ENCODE results near the gene UBE2H.
"Not testable (repeated sequence)": the region's sequence is repeated elsewhere in the genome, so short reads cannot be mapped to it uniquely, and the experiment has no call there.

UBE2H gene

GRCh38 chr7:129975309-129975708 lies 22.5 kb upstream of the UBE2H start:
- H3K9ac ChIP-seq (ENCODE audit: insufficient read length), result no peak overlapping the region
- H3K36me3 ChIP-seq (ENCODE audit: insufficient read depth, low read length), result no peaks in the 10 kb centered on the region
- no peak overlapping the region for H3K27ac ChIP-seq
- DNase-seq (ENCODE audit: low read depth, low spot score), result no peak
- H3K9me3 ChIP-seq (ENCODE audit: low read depth, low read length), result no peaks in the 10 kb centered on the region
- H3K4me3 ChIP-seq, result no peak overlapping the region
- TF ChIP-seq FOXP2 (optimal IDR thresholded peaks at IDR 0.05; ENCODE audit: control extremely low read depth, extremely low read length, insufficient read depth) (no peak), POLR2AphosphoS5 (IDR thresholded peaks at IDR 0.05; ENCODE audit: borderline replicate concordance, low read depth, low read length) (no peak), EZH2 (IDR thresholded peaks at IDR 0.05) (no peak)

- no peak for DNase-seq (ENCODE audit: low read depth, low spot score)
- H3K4me3 ChIP-seq, result no peak overlapping the region
- no peak for TF ChIP-seq EZH2 (IDR thresholded peaks at IDR 0.05)
- TF ChIP-seq POLR2AphosphoS5 (IDR thresholded peaks at IDR 0.05; ENCODE audit: borderline replicate concordance, low read depth, low read length), result no peak
- TF ChIP-seq FOXP2 (optimal IDR thresholded peaks at IDR 0.05; ENCODE audit: control extremely low read depth, extremely low read length, insufficient read depth), result no peak
- H3K36me3 ChIP-seq (ENCODE audit: insufficient read depth, low read length), result no peaks in the 10 kb centered on the region
- no peak overlapping the region for H3K9ac ChIP-seq (ENCODE audit: insufficient read length)
- no peak overlapping the region for H3K27ac ChIP-seq
- H3K9me3 ChIP-seq (ENCODE audit: low read depth, low read length), result no peaks in the 10 kb centered on the region
Measured at GRCh38 chr7:129970816-129971215, 18.1 kb upstream of the UBE2H start.

- no peaks in the 10 kb centered on the region for H3K36me3 ChIP-seq (ENCODE audit: insufficient read depth, low read length)
- H3K4me3 ChIP-seq, result peak overlapping the region; percentile 3; the same call in 1 of the 2 replicates
- no peaks in the 10 kb centered on the region for H3K9me3 ChIP-seq (ENCODE audit: low read depth, low read length)
- H3K27ac ChIP-seq, result peak overlapping the region; percentile 55
- TF ChIP-seq FOXP2 (optimal IDR thresholded peaks at IDR 0.05; ENCODE audit: control extremely low read depth, extremely low read length, insufficient read depth) (peak; percentile 14), POLR2AphosphoS5 (IDR thresholded peaks at IDR 0.05; ENCODE audit: borderline replicate concordance, low read depth, low read length) (no peak)
- no peak for DNase-seq (ENCODE audit: low read depth, low spot score)
- H3K9ac ChIP-seq (ENCODE audit: insufficient read length), result peak overlapping the region; percentile 62
Measured at GRCh38 chr7:129969881-129970446, 17.2 kb upstream of the UBE2H start.

- H3K9me3 ChIP-seq (ENCODE audit: low read depth, low read length), result no peaks in the 10 kb centered on the region
- no peaks in the 10 kb centered on the region for H3K36me3 ChIP-seq (ENCODE audit: insufficient read depth, low read length)
- DNase-seq (ENCODE audit: low read depth, low spot score), result no peak
- TF ChIP-seq POLR2AphosphoS5 (IDR thresholded peaks at IDR 0.05; ENCODE audit: borderline replicate concordance, low read depth, low read length), result no peak
- no peak for TF ChIP-seq EZH2 (IDR thresholded peaks at IDR 0.05)
- no peak for TF ChIP-seq FOXP2 (optimal IDR thresholded peaks at IDR 0.05; ENCODE audit: control extremely low read depth, extremely low read length, insufficient read depth)
- no peak overlapping the region for H3K27ac ChIP-seq
- no peak overlapping the region for H3K9ac ChIP-seq (ENCODE audit: insufficient read length)
- no peak overlapping the region for H3K4me3 ChIP-seq
Measured at GRCh38 chr7:129968592-129969383, 16.0 kb upstream of the UBE2H start.

- DNase-seq (ENCODE audit: low read depth, low spot score); H3K4me3 ChIP-seq; H3K27ac ChIP-seq; H3K9ac ChIP-seq (ENCODE audit: insufficient read length); H3K9me3 ChIP-seq (ENCODE audit: low read depth, low read length); H3K36me3 ChIP-seq (ENCODE audit: insufficient read depth, low read length): not testable (repeated sequence)
Measured at GRCh38 chr7:129960204-129960475, 7.4 kb upstream of the UBE2H start.

GRCh38 chr7:129959471-129960203 lies 6.9 kb upstream of the UBE2H start:
- Histone ChIP-seq H3K9me3 (ENCODE audit: low read depth, low read length) (no peaks in the 10 kb centered on the region), H3K9ac (ENCODE audit: insufficient read length) (no peak overlapping the region), H3K4me3 (no peak overlapping the region), H3K36me3 (ENCODE audit: insufficient read depth, low read length) (no peaks in the 10 kb centered on the region), H3K27ac (no peak overlapping the region)
- no peak for TF ChIP-seq POLR2AphosphoS5 (IDR thresholded peaks at IDR 0.05; ENCODE audit: borderline replicate concordance, low read depth, low read length)
- no peak for TF ChIP-seq FOXP2 (optimal IDR thresholded peaks at IDR 0.05; ENCODE audit: control extremely low read depth, extremely low read length, insufficient read depth)
- TF ChIP-seq EZH2 (IDR thresholded peaks at IDR 0.05), result no peak
- DNase-seq (ENCODE audit: low read depth, low spot score), result no peak

- Histone ChIP-seq H3K4me3 (no peak overlapping the region), H3K9ac (ENCODE audit: insufficient read length) (peak overlapping the region; percentile 15), H3K9me3 (ENCODE audit: low read depth, low read length) (no peaks in the 10 kb centered on the region), H3K27ac (no peak overlapping the region), H3K36me3 (ENCODE audit: insufficient read depth, low read length) (no peaks in the 10 kb centered on the region)
- DNase-seq (ENCODE audit: low read depth, low spot score), result no peak
- TF ChIP-seq POLR2AphosphoS5 (IDR thresholded peaks at IDR 0.05; ENCODE audit: borderline replicate concordance, low read depth, low read length) (no peak), EZH2 (IDR thresholded peaks at IDR 0.05) (no peak), FOXP2 (optimal IDR thresholded peaks at IDR 0.05; ENCODE audit: control extremely low read depth, extremely low read length, insufficient read depth) (no peak)
Measured at GRCh38 chr7:129958643-129959470, 6.1 kb upstream of the UBE2H start.

GRCh38 chr7:129955993-129956543 lies 3.3 kb upstream of the UBE2H start:
- Histone ChIP-seq H3K27ac (peak overlapping the region; percentile 50; the same call in 1 of the 2 replicates), H3K9ac (ENCODE audit: insufficient read length) (no peak overlapping the region), H3K4me3 (no peak overlapping the region), H3K9me3 (ENCODE audit: low read depth, low read length) (no peaks in the 10 kb centered on the region), H3K36me3 (ENCODE audit: insufficient read depth, low read length) (no peaks in the 10 kb centered on the region)
- TF ChIP-seq POLR2AphosphoS5 (IDR thresholded peaks at IDR 0.05; ENCODE audit: borderline replicate concordance, low read depth, low read length) (no peak), EZH2 (IDR thresholded peaks at IDR 0.05) (no peak), FOXP2 (optimal IDR thresholded peaks at IDR 0.05; ENCODE audit: control extremely low read depth, extremely low read length, insufficient read depth) (no peak)
- no peak for DNase-seq (ENCODE audit: low read depth, low spot score)
